Esophagus squamous epithelium (tissue), 4 donors: Measurements from ENCODE around the gene ZNF77.

ENCODE experiments used
- CTCF ChIP-seq, 6 experiments: fragments of 450-650 bp in 4 of 6; fragments of 200-600 bp in 2 of 6; sonication (generic) in 2 of 6; IDR thresholded peaks; one replicate each; pipeline ENCODE4 v1.5.1; 2016 to 2019; ENCODE audit warnings: antibody characterized with exemption in 6 of 6, mild to moderate bottlenecking in 4 of 6, moderate library complexity in 4 of 6
- POLR2A ChIP-seq, 4 donors: fragments of 450-650 bp; IDR thresholded peaks; one replicate each; pipeline ENCODE4 v1.6.1; 2017; ENCODE audit warnings: antibody characterized with exemption in 4 of 4, mild to moderate bottlenecking in 4 of 4, moderate library complexity in 3 of 4

- TF ChIP-seq POLR2A (IDR thresholded peaks at IDR 0.05), result no peak
- TF ChIP-seq CTCF (IDR thresholded peaks at IDR 0.05), result no peak
Measured at GRCh38 chr19:2927032-2927430, 17.7 kb downstream of the ZNF77 start.
